Measurements from ENCODE around the gene DNAJB2.

- TF ChIP-seq CTCF (IDR thresholded peaks at IDR 0.05; ENCODE audit: low read depth, low read length, poor library complexity, severe bottlenecking): no peak
- TF ChIP-seq EZH2phosphoT487 (IDR thresholded peaks at IDR 0.05; ENCODE audit: borderline replicate concordance, low read length): no peak
Measured at GRCh38 chr2:219297766-219298456, 18.7 kb downstream of the DNAJB2 start.

Data from DOHH2 (cell line).